Measurements from ENCODE around the gene RGS7.

- TF ChIP-seq SP1 (IDR thresholded peaks at IDR 0.05; ENCODE audit: low read depth, low read length): no peak
- no peak for TF ChIP-seq CTCF (IDR thresholded peaks at IDR 0.05; ENCODE audit: control extremely low read depth in 1 of 3, insufficient read depth in 1 of 3, low read depth in 1 of 3, low read length in 3 of 3)
- TF ChIP-seq SP4 (IDR thresholded peaks at IDR 0.05; ENCODE audit: low read length): no peak
- TF ChIP-seq USF2 (IDR thresholded peaks at IDR 0.05; ENCODE audit: low read length): no peak
- no peak for TF ChIP-seq MAX (IDR thresholded peaks at IDR 0.05)
- no peak for TF ChIP-seq KDM5A (IDR thresholded peaks at IDR 0.05; ENCODE audit: low read length)
- no peak for TF ChIP-seq RAD21 (IDR thresholded peaks at IDR 0.05 in 1 of 2, conservative IDR thresholded peaks at IDR 0.05 in 1 of 2; ENCODE audit: low read depth in 2 of 2, low read length in 2 of 2)
- TF ChIP-seq EZH2 (IDR thresholded peaks at IDR 0.05; ENCODE audit: low read depth, low read length, severe bottlenecking): no peak
These were observed 480.9 kb downstream of the RGS7 start for GRCh38 chr1:240876071-240876470.
